K562 (cell line): ENCODE results near the gene FAM83E. TPM values are rescaled to one million over a fixed set of nuclear protein-coding genes. Genes with fewer than 3 reads are reported as not detected.

Experiments
- ATAC-seq: fragments of 200-7000 bp; cut with Tn5 transposase; 3 replicates; pipeline ENCODE4 v1.9.1; 2020; ENCODE audit warnings: moderate library complexity
- BruUV-seq: library from RNA; stranded (reverse); fragments of 400-500 nt; replicated peaks from 2 replicates; lab custom pipeline; 2021; lab: Mats Ljungman, UMichigan
- CTCF ChIA-PET: fragments of 300-600 bp; formaldehyde crosslinking; extraction: SDS; loops from one replicate; lab custom pipeline; 2021; ENCODE audit warnings: low intra/inter-chr PET ratio; lab: Yijun Ruan, JAX
- POLR2A ChIA-PET: fragments of 300-600, 350-650 bp; sonication (Branson Sonifier 250); formaldehyde crosslinking; extraction: SDS; loops from one replicate; lab custom pipeline; 2021; ENCODE audit warnings: antibody characterized with exemption, inconsistent platforms; lab: Yijun Ruan, JAX
- DNase-seq, 4 experiments: peaks; one replicate each; pipeline versions ENCODE4 v3.0.0 to v3.0.0-alpha.2; 2011 to 2018; ENCODE audit warnings: low spot score in 3 of 4, mixed read lengths in 3 of 4; ENCODE audit errors: extremely low read depth in 1 of 4
- FAIRE-seq: peaks from 2 replicates; lab custom pipeline; 2011; peaks lifted over from hg19 to GRCh38; lab: Jason Lieb, UNC
- H2AFZ ChIP-seq: 2 replicates; pipeline ENCODE4 v1.6.0; 2011; ENCODE audit warnings: low read depth, low read length, control low read depth, inconsistent platforms
- H3K27ac ChIP-seq: fragments of 200-600 bp; 3 replicates; pipeline ENCODE4 v1.8.0; 2011; ENCODE audit warnings: low read depth, mild to moderate bottlenecking, control low read depth, inconsistent platforms, low read length, moderate library complexity, mixed read lengths; ENCODE audit errors: extremely low read depth
- H3K27me3 ChIP-seq, 2 experiments: fragments of 300-600 bp in 1 of 2; 2 replicates in 1 of 2; 3 replicates in 1 of 2; pipeline versions ENCODE4 v1.6.0 to v1.8.0; 2011; ENCODE audit warnings: inconsistent platforms in 2 of 2, low read length in 2 of 2, mild to moderate bottlenecking in 1 of 2, mixed read lengths in 1 of 2, moderate library complexity in 1 of 2; ENCODE audit not compliant: control insufficient read depth in 2 of 2, insufficient read depth in 2 of 2
- H3K36me3 ChIP-seq: fragments of 300-600 bp; 3 replicates; pipeline ENCODE4 v1.8.0; 2011; ENCODE audit warnings: mild to moderate bottlenecking, low read length, inconsistent platforms; ENCODE audit not compliant: control insufficient read depth, insufficient read depth
- H3K4me1 ChIP-seq, 2 experiments: fragments of 200-600 bp in 1 of 2; replicated peaks in 1 of 2; 2 replicates in 1 of 2; 3 replicates in 1 of 2; pipeline versions ENCODE4 v1.5.1 to v1.8.0; 2011; ENCODE audit warnings: inconsistent platforms in 2 of 2, low read length in 2 of 2, mild to moderate bottlenecking in 1 of 2, mixed read lengths in 1 of 2, moderate library complexity in 1 of 2; ENCODE audit not compliant: control insufficient read depth in 2 of 2, insufficient read depth in 2 of 2
- H3K4me2 ChIP-seq: 2 replicates; pipeline ENCODE4 v1.6.1; 2011; ENCODE audit warnings: low read length, control low read depth, inconsistent platforms, mixed read lengths; ENCODE audit not compliant: insufficient read depth
- H3K4me3 ChIP-seq: fragments of 200-600 bp; sonication (generic), shearing (Covaris generic); 2 replicates; pipeline ENCODE4 v1.5.1; 2016; ENCODE audit warnings: control low read depth, inconsistent platforms
- H3K79me2 ChIP-seq: fragments of 200-600 bp; 3 replicates; pipeline ENCODE4 v1.8.0; 2011; ENCODE audit warnings: low read length, inconsistent platforms; ENCODE audit not compliant: control insufficient read depth, insufficient read depth
- H3K9ac ChIP-seq, 2 experiments: 2 replicates each; pipeline versions ENCODE4 v1.6.0 to v1.6.1; 2011; ENCODE audit warnings: low read depth in 2 of 2, low read length in 2 of 2, control low read depth in 1 of 2, inconsistent platforms in 1 of 2, mild to moderate bottlenecking in 1 of 2, mixed read lengths in 1 of 2; ENCODE audit not compliant: insufficient read depth in 1 of 2
- H3K9me1 ChIP-seq: one replicate; pipeline ENCODE4 v1.6.0; 2011; ENCODE audit warnings: inconsistent platforms, mild to moderate bottlenecking, low read length, moderate library complexity; ENCODE audit not compliant: control insufficient read depth, insufficient read depth
- H3K9me3 ChIP-seq: replicated peaks from 2 replicates; pipeline ENCODE4 v1.5.1; 2011; ENCODE audit warnings: low read depth, low read length, inconsistent platforms; ENCODE audit not compliant: control insufficient read depth, insufficient read depth
- H4K20me1 ChIP-seq: replicated peaks from 2 replicates; pipeline ENCODE4 v1.6.1; 2011; ENCODE audit warnings: low read length, inconsistent platforms, mixed read lengths; ENCODE audit not compliant: control insufficient read depth, insufficient read depth
- ARID1B ChIP-seq: fragments of 450-650 bp; IDR thresholded peaks from 2 replicates; pipeline ENCODE4 v1.6.1; 2016; ENCODE audit warnings: antibody characterized with exemption, mild to moderate bottlenecking, inconsistent platforms
- CCNT2 ChIP-seq: IDR thresholded peaks from 2 replicates; pipeline ENCODE4 v1.6.1; 2011; ENCODE audit warnings: borderline replicate concordance, low read depth, mild to moderate bottlenecking, moderate library complexity, mixed read lengths, low read length; ENCODE audit not compliant: insufficient read length; ENCODE audit errors: extremely low read depth
- EP300 ChIP-seq: IDR thresholded peaks from 2 replicates; pipeline ENCODE4 v1.6.1; 2012; ENCODE audit warnings: low read length, improper control_type of control experiment
- ETV1 ChIP-seq: fragments of 450-650 bp; conservative IDR thresholded peaks from 2 replicates; pipeline ENCODE4 v1.6.1; 2016; ENCODE audit warnings: missing genetic modification characterization, control low read depth, low read depth, missing compliant biosample characterization
- FOSL1 ChIP-seq: fragments of 200-800 bp; sonication (Bioruptor generic); conservative IDR thresholded peaks from 2 replicates; pipeline ENCODE4 v1.6.1; 2016; ENCODE audit warnings: missing genetic modification characterization, missing compliant biosample characterization
- NONO ChIP-seq, 2 experiments: fragments of 200-400 bp in 1 of 2; fragments of 450-650 bp in 1 of 2; formaldehyde crosslinking in 1 of 2; IDR thresholded peaks; 2 replicates each; pipeline ENCODE4 v1.6.1; 2017; ENCODE audit warnings: low read depth in 2 of 2, mild to moderate bottlenecking in 2 of 2, moderate library complexity in 2 of 2, low read length in 1 of 2
- POLR2G ChIP-seq: fragments of 200-400 bp; formaldehyde crosslinking; IDR thresholded peaks from 2 replicates; pipeline ENCODE4 v1.6.1; 2017; ENCODE audit warnings: low read depth, mild to moderate bottlenecking, antibody characterized with exemption, low read length, moderate library complexity
- RBFOX2 ChIP-seq: fragments of 200-400 bp; formaldehyde crosslinking; IDR thresholded peaks from 2 replicates; pipeline ENCODE4 v1.6.1; 2017; ENCODE audit warnings: low read depth, mild to moderate bottlenecking, low read length, moderate library complexity
- SMARCB1 ChIP-seq: IDR thresholded peaks from 2 replicates; pipeline ENCODE4 v1.6.1; 2011; ENCODE audit warnings: improper control_type of control experiment, low read depth; ENCODE audit not compliant: insufficient read length
- SMARCC2 ChIP-seq: fragments of 450-650 bp; IDR thresholded peaks from 2 replicates; pipeline ENCODE4 v1.6.1; 2017; ENCODE audit warnings: antibody characterized with exemption, moderate library complexity, mild to moderate bottlenecking, low read depth
- TFAP4 ChIP-seq: sonication (generic); formaldehyde crosslinking; IDR thresholded peaks from 2 replicates; pipeline ENCODE4 v1.8.0; 2022; ENCODE audit warnings: missing genetic modification reagents, mild to moderate bottlenecking, moderate library complexity, borderline replicate concordance
- ZBTB33 ChIP-seq: sonication (generic); formaldehyde crosslinking; IDR thresholded peaks from 2 replicates; pipeline ENCODE4 v1.8.1; 2023; ENCODE audit warnings: mild to moderate bottlenecking, missing genetic modification reagents
- ZNF41 ChIP-seq: fragments of 250-450 bp; sonication (Bioruptor Pico); conservative IDR thresholded peaks from 2 replicates; pipeline ENCODE4 v1.4.0; 2020; ENCODE audit warnings: mild to moderate bottlenecking
- WGBS: fragments of 100-300 bp; shearing (Covaris generic); methylation state at CpG from one replicate; pipeline ENCODE4 v1.1.6; 2016; ENCODE audit warnings: low coverage, mixed read lengths; ENCODE audit not compliant: insufficient coverage; ENCODE audit errors: missing lambda C conversion rate; 5-methylcytosine and 5-hydroxymethylcytosine counted together
- in situ Hi-C: fragments of 300-500 bp; cut with MboI; formaldehyde crosslinking; loops from 4 replicates; pipeline ENCODE4 v1.15.0; 2018; ENCODE audit warnings: inconsistent platforms, mixed read lengths
- intact Hi-C: fragments of 100-400 bp; cut with micrococcal nuclease; formaldehyde crosslinking; loops from 2 replicates; pipeline ENCODE4 v1.14.2; 2022
- polyA plus RNA-seq, 8 experiments: library from polyadenylated mRNA; depleted of rRNA in 4 of 8; stranded (reverse) in 5 of 8; unstranded in 3 of 8; fragments of >200 nt; fragmentation: Nextera tagmentation in 2 of 8; fragmentation: Illumina TruSeq in 1 of 8; extraction: Ambion mirVana in 2 of 8; extraction: Trizol in 1 of 8; gene quantifications; 2 replicates each; pipeline versions ENCODE4 v1.2.1 to v1.2.3, GENCODE V29; 2011 to 2014; ENCODE audit warnings: inconsistent platforms in 1 of 8, missing spikeins in 1 of 8
- total RNA-seq, 7 experiments: library from RNA; depleted of rRNA in 6 of 7; stranded (reverse); fragments of >200 nt in 6 of 7; fragmentation: Illumina TruSeq in 2 of 7; extraction: Trizol in 2 of 7; gene quantifications; 2 replicates each; pipeline versions ENCODE4 v1.2.1 to v1.2.3, GENCODE V29; 2011 to 2021; ENCODE audit warnings: low replicate concordance in 1 of 7

The FAM83E gene
- total and polyA plus RNA-seq, 9 of the 15 experiments (the other 6 are each of a cell fraction or from before 2014, with no cell fraction given) = 0.15 to 0.87 (median 0.29) TPM; not detected in 4

- Histone ChIP-seq H3K9me3 (no peaks in the 10 kb centered on the region), H3K36me3 (peaks cover 38% of the 10 kb centered on the region; the same call in 2 of the 3 replicates), H3K9ac (peak overlapping the region; percentile 5 to 94; a peak in 2 of 4 replicates), H4K20me1 (peaks cover 37% of the 10 kb centered on the region), H3K27me3 (no peaks in the 10 kb centered on the region), H3K4me3 (peak overlapping the region; percentile 64; the same call in 1 of the 2 replicates), H3K79me2 (peaks cover 44% of the 10 kb centered on the region), H3K4me1 (peaks cover 30 to 60% of the 10 kb centered on the region in 2 experiments; a peak in 4 of 5 replicates), H2AFZ (no peak overlapping the region), H3K4me2 (peak overlapping the region; percentile 91; the same call in 1 of the 2 replicates), H3K27ac (no peak overlapping the region), H3K9me1 (peaks cover 11% of the 10 kb centered on the region)
- CTCF ChIA-PET = no interaction called here
- intact Hi-C loops = no loop called here
- TF ChIP-seq SMARCB1 (no peak), RBFOX2 (peak; percentile 83), NONO (IDR thresholded peaks at IDR 0.05; ENCODE audit: low read depth in 2 of 2, low read length in 1 of 2) (no peak), ZBTB33 (CRISPR knock-in tag) (0 out of 2 replicates have a peak, but pooled peaks have one; percentile 14), EP300 (no peak), ZNF41 (no peak), TFAP4 (CRISPR knock-in tag) (peak; percentile 31; the same call in 1 of the 2 replicates), ARID1B (no peak), FOSL1 (tag) (no peak), ETV1 (tag) (no peak), CCNT2 (peak; percentile 21), SMARCC2 (no peak), POLR2G (peak; percentile 73)
- in situ Hi-C loops = no loop called here
- WGBS = 85% methylated on average over 11 of the region's 16 CpGs
- POLR2A ChIA-PET = interaction anchor here (0.6 to 4.7 kb wide), 16 partner anchors 8 to 974 kb away, joined by 3 to 85 read pairs (median 3); partner anchors contain the start of gene SPACA4
- no peak for DNase-seq
- no peak for FAIRE-seq
- no TSS peak for BruUV-seq
- ATAC-seq = no peak
Measured at GRCh38 chr19:48616041-48616436, 1.2 kb upstream of the FAM83E start.
